ENCODE data around the gene TAS2R38. TPM values are rescaled to one million over a fixed set of nuclear protein-coding genes. Genes with fewer than 3 reads are reported as not detected.

TAS2R38 gene
- total RNA-seq, 2 experiments from 2014 or later = not detected

Other genes with a start within 250 kb of the TAS2R38 start
- 100 to 1,000 TPM; 123 to 133 TPM for gene SSBP1, start 235.4 kb downstream of the TAS2R38 start, total RNA-seq
- under 1 TPM; 0.70 to 0.75 TPM for gene TAS2R3, start 209.7 kb downstream of the TAS2R38 start, total RNA-seq
- gene TAS2R4, start 197.1 kb downstream of the TAS2R38 start, total RNA-seq = under 1 TPM; 0.49 to 0.82 TPM
- 1 to 10 TPM; 1.4 to 1.8 TPM for gene TAS2R5, start 183.6 kb downstream of the TAS2R38 start, total RNA-seq
- gene PRSS37, start 132.3 kb downstream of the TAS2R38 start, total RNA-seq = not detected
- gene OR9A4, start 57.4 kb downstream of the TAS2R38 start, total RNA-seq = not detected
- not detected for gene CLEC5A, start 26.8 kb downstream of the TAS2R38 start, total RNA-seq
- gene MGAM, start 22.1 kb upstream of the TAS2R38 start, total RNA-seq = not detected
- gene MGAM2, start 137.9 kb upstream of the TAS2R38 start, total RNA-seq = not detected